Lower leg skin (tissue), 3 donors: ENCODE measurements around the gene ACKR3.

Source experiments
- POLR2A ChIP-seq, 2 donors: fragments of 450-650 bp; IDR thresholded peaks; one replicate each; pipeline ENCODE4 v1.6.1; 2016 to 2017; ENCODE audit warnings: antibody characterized with exemption in 2 of 2, mild to moderate bottlenecking in 1 of 2, moderate library complexity in 1 of 2
- TF ChIP-seq, protein P1 (sequence below), 3 donors: fragments of 450-650 bp; IDR thresholded peaks; one replicate each; pipeline ENCODE4 v1.5.1; 2016; ENCODE audit warnings: antibody characterized with exemption in 3 of 3, mild to moderate bottlenecking in 3 of 3, moderate library complexity in 2 of 3

DNA sequence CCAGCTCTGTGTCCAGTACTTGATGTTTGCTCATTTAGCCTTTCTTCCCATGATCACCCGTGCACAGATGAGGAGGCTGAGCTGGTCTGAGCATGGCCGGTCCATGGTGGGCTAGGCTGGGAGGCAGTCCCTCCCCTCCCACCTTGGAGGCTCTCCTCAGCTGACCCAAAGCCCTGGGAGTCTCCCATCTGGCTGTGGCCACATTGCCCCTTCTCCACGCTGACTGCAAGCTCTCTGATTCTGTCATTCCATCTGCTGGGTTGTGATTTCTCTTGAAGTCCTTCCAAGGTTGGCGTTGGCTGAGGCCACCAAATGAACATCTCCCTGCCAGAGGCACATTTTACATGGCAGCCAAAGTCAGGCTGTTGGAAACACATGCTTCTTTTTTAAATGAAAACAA lies 44.0 kb downstream of the ACKR3 start:
- TF ChIP-seq, protein P1, sequence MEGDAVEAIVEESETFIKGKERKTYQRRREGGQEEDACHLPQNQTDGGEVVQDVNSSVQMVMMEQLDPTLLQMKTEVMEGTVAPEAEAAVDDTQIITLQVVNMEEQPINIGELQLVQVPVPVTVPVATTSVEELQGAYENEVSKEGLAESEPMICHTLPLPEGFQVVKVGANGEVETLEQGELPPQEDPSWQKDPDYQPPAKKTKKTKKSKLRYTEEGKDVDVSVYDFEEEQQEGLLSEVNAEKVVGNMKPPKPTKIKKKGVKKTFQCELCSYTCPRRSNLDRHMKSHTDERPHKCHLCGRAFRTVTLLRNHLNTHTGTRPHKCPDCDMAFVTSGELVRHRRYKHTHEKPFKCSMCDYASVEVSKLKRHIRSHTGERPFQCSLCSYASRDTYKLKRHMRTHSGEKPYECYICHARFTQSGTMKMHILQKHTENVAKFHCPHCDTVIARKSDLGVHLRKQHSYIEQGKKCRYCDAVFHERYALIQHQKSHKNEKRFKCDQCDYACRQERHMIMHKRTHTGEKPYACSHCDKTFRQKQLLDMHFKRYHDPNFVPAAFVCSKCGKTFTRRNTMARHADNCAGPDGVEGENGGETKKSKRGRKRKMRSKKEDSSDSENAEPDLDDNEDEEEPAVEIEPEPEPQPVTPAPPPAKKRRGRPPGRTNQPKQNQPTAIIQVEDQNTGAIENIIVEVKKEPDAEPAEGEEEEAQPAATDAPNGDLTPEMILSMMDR (IDR thresholded peaks at IDR 0.05) = no peak
- TF ChIP-seq POLR2A (IDR thresholded peaks at IDR 0.05) = no peak
